GM12891 (cell line): Measurements from ENCODE around the gene SBNO1.
"Not testable (repeated sequence)": the region's sequence is repeated elsewhere in the genome, so short reads cannot be mapped to it uniquely, and the experiment has no call there.

Source experiments
- DNase-seq: peaks from one replicate; pipeline ENCODE4 v3.0.0; 2011; ENCODE audit warnings: low spot score; ENCODE audit not compliant: insufficient read length
- FAIRE-seq: peaks from 2 replicates; lab custom pipeline; 2011; peaks lifted over from hg19 to GRCh38; lab: Jason Lieb, UNC
- PAX5 ChIP-seq: IDR thresholded peaks from 2 replicates; pipeline ENCODE4 v1.6.1; 2011; ENCODE audit warnings: low read length, moderate library complexity, mild to moderate bottlenecking; ENCODE audit not compliant: insufficient read depth, severe bottlenecking
- POLR2A ChIP-seq: IDR thresholded peaks from 2 replicates; pipeline ENCODE4 v1.6.1; 2011; ENCODE audit warnings: low read depth, low read length, control low read depth
- POLR2AphosphoS5 ChIP-seq: IDR thresholded peaks from 2 replicates; pipeline ENCODE4 v1.6.1; 2011; ENCODE audit warnings: low read depth, low read length, control low read depth
- POU2F2 ChIP-seq: IDR thresholded peaks from 2 replicates; pipeline ENCODE4 v1.6.1; 2011; ENCODE audit warnings: low read depth, mild to moderate bottlenecking, control low read depth, low read length, moderate library complexity
- SPI1 ChIP-seq: IDR thresholded peaks from 2 replicates; pipeline ENCODE4 v1.6.1; 2011; ENCODE audit warnings: low read depth, low read length, control low read depth
- TAF1 ChIP-seq: IDR thresholded peaks from 2 replicates; pipeline ENCODE4 v1.6.1; 2011; ENCODE audit warnings: low read depth, low read length, control low read depth

The SBNO1 gene

DNA sequence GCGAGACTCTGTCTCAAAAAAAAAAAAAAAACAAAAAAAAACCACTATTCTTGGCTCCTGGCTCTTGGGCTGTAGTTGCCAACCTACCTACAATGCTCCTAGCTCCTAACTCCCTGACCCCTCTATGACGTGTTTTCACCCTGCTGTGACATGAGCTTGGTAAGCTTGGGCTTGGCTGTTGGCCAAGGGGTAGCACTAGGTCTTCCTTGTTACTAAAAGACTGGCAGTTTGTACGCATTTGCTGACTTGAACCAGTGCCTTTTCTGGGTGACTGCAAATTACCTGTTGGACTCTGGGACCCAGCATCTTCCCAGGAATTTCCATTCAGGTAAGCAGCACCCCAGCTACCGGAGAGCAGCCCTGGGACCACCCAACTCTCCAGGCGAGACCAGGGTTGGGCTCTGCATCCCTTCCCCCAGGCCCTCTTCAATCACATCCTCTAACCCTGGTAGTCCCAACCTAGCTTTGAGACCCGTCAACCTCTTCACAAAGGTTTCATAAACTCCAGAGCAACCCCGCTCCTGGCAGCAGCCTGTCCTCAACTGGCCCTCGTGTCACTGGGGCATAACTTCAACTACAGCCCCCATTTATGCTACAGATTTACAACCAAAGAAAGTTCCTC lies 101.3 kb downstream of the SBNO1 start:
- DNase-seq, result no peak
- TF ChIP-seq POU2F2 (no peak), POLR2A (no peak), POLR2AphosphoS5 (no peak), TAF1 (no peak), SPI1 (no peak), PAX5 (no peak)
- FAIRE-seq, result no peak

DNA sequence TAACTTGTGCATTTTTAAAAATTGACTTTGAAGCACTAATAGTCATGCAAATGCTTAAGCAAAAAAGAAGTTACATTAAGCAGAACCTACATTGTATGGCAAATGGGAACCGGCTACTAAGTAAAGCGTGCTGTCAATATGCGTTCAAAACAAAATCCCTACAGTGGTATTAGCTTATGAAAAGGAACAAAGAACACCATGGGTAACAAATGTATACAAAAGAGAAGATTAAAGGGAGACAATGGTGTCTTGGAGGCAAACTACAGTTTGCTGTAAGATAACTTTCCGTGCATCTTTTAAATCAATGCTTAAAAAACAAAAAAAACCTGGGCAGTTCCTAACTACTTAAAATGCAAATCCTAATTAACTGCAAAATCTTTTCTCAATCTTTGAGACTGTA lies 103.5 kb downstream of the SBNO1 start:
- no peak for DNase-seq
- TF ChIP-seq SPI1 (no peak), TAF1 (no peak), POU2F2 (no peak), POLR2AphosphoS5 (no peak), POLR2A (no peak), PAX5 (no peak)
- no peak for FAIRE-seq

DNA sequence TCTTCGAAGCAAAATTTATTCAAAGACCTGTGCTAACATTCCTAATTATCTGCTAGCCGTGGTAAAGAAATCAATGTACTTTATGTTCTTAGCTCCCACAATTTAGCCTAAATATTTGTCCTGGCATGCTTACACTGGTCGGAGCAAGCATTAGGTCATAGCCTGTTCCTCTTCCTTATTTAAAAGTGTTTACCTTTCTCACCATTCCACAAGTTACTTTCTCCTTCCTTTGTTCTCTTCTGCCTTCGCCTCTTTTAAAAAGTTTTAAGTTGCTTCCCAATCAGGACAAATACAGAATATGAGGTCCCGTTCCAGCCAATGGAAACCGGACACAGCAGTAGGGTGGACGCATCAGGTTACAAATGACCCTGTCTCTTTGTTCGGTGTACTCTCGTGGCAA lies 104.6 kb downstream of the SBNO1 start:
- no peak for FAIRE-seq
- TF ChIP-seq POLR2A, result no peak
- TF ChIP-seq POU2F2, result no peak
- no peak for TF ChIP-seq PAX5

DNA sequence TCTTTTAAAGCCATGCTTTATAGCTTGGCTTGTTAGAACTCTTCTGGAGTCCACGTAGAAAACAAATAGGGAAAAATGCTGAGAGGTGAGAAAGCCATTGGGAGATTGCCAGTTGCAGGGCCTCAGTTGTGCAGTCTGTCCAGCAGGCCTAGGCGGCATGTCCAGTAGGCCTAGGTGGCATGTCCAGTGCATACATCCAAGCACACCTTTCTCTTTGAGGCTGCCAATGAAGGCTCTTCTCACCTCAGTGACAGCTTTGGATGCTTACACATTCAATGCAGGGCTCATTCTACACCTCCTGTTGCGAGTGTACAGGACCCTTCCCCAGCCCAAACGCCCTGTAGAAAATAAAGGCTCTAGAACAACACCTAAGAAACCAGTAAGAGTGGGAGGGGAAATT lies 106.1 kb downstream of the SBNO1 start:
- no peak for DNase-seq
- TF ChIP-seq POU2F2, result no peak
- TF ChIP-seq SPI1, result no peak
- FAIRE-seq, result no peak

More for the DNA sequence above, 104.6 kb downstream of the SBNO1 start:
- no peak for DNase-seq

DNA sequence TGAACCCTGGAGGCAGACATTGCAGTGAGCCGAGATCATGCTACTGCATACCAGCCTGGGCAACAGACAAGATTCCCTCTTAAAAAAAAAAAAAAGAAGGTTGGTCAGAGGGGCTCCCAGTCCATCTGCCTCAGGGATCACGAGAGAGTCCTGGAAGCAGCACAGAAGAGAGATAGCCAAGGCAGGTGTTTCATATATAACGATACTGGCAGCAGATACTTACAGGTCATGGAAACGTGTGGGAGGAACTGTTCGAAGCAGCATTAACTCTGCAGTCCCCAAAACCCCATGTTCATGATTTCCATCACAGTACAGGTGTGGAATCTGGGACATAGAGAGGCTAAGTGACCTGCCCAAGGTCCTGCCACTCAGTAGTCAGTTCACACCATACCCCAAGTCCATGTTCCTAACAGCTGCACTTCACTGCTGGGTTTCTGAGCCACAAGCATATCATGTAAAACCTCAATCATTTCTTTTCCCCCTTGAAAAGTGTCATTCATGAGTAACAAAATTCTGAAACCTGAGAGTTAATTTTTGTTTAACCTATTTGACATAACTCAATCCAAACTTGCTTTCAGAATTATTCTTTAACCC lies 109.7 kb downstream of the SBNO1 start:
- no peak for DNase-seq
- TF ChIP-seq POLR2AphosphoS5, result no peak
- no peak for TF ChIP-seq POU2F2
- TF ChIP-seq POLR2A, result no peak
- TF ChIP-seq SPI1, result no peak
- no peak for TF ChIP-seq TAF1
- TF ChIP-seq PAX5, result no peak
- no peak for FAIRE-seq

DNA sequence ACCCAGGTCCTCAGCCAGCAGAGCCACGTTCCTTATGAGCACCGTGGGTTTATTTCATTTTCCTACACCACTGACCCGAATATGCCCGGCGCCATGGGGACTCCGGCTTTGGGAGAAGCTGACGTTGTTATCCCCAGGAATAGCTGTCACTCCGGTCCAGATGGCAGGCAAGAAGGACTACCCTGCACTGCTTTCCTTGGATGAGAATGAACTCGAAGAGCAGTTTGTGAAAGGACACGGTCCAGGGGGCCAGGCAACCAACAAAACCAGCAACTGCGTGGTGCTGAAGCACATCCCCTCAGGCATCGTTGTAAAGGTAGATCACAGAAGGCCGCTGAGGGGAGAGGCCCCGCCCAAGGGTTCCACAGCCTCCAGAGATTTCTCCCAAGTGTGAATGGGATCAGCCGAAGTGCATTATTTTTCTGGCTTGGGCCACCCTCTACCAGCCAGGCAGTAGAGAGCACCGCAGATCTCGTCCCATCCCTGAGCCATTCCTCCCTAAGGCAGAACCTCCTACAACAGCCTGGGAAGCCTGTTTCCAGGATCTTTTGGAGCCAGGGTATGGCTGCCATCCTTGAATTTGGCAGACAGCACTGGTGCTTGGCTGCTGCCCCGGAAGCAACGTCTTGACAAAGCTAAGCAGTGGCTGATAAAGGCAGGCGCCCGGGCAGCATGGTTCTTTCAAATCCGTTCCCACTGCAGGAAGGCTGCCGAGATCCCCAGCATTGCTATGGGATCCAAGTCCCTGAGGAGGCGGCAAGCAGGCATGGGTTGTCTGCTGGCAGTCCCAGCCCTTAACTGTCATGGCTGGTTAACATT lies 110.8 kb downstream of the SBNO1 start:
- TF ChIP-seq POLR2A (no peak), TAF1 (no peak), PAX5 (no peak), SPI1 (no peak), POLR2AphosphoS5 (no peak)
- DNase-seq (no peak), FAIRE-seq (no peak)

DNA sequence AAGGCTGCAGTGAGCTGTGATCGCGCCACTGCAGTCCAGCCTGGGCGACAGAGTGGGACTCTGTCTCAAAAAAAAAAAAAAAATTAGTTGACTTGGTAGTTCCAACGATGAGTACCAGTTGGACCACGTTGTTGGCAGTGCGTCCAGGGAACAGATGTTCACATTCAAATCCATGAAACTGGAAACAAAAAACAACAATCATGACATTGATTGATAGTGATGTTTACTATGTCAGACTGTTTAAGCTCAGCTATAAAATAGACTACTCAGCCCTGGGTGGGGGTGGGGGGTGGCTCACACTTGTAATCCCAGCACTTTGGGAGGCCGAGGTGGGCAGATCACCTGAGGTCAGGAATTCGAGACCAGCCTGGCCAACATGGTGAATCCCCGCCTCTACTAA lies 112.3 kb downstream of the SBNO1 start:
- not testable (repeated sequence) for FAIRE-seq, DNase-seq

DNA sequence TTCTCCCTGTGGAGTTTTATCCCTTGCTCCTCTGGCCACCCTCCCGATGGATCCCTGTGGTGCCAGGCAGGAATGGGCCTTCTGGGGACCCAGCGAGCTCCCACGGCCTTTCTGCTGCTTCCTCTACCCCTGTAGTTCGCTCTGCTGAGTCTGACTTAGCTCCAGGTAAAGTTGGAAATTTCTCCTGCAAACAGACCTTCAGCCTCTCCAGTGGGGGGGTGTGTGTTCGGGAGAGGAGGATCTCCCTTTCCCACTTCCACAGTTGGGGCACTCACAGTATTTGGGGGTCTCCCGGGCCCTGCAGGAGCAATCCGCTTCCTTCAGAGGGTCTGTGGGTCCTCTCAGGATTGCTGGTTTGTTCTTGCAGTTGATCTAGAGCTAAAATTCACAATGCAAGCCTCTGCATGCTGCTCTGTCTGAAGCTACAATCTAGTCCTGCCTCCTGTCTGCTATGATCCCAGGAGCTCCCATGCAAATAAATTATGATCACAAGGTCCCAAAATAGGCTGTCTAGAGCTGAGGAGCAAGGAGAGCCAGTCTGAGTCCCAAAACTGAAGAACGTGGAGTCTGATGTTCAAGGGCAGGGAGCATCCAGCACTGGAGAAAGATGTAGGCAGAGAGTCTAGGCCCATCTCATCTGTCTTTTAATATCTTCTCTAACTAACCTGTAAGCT lies 113.1 kb downstream of the SBNO1 start:
- TF ChIP-seq TAF1 (no peak), POU2F2 (no peak), POLR2A (no peak), PAX5 (no peak), SPI1 (no peak), POLR2AphosphoS5 (no peak)
- DNase-seq (no peak), FAIRE-seq (no peak)

DNA sequence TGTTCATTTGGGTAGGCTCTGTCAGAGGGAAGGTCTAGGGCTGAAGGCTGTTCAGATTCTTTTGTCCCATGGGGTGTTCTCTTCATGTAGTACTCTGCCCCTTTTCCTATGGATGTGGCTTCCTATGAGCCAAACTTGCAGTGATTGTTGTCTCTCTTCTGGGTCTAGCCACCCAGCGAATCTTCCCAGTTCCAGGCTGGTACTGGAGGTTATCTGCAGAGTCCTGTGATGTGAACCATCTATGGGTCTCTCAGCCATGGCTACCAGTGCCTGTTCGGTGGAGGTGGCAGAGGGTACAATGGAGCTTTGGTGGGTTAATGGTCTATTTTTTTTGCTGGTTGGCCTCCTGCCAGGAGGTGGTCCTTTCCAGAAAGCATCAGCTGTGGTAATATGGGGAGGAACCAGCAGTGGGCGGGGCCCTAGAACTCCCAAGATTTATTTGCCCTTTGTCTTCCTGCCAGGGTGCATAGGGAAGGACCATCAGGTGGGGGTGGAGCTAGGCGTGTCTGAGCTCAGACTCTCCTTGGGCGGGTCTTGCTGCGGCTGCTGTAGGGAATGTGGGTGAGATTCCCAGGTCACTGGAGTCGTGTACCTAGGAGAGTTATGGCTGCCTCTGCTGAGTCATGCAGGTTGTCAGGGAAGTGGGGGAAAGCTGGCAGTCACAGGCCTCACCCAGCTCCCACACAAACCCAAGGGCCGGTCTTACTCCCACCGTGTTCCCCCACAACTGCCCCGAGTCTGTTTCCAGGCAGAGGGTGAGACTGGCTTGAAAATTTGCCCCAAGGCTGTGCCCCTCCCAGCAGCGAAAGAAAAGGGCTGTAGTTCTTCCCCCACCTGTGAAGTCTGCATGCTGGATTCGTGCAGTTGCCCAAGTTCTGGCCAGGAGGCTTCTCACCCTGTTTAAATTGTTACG lies 113.9 kb downstream of the SBNO1 start:
- FAIRE-seq (no peak), DNase-seq (no peak)
- no peak for TF ChIP-seq POLR2A
- TF ChIP-seq SPI1, result no peak
- TF ChIP-seq TAF1, result no peak
- no peak for TF ChIP-seq POLR2AphosphoS5
- TF ChIP-seq PAX5, result no peak
- no peak for TF ChIP-seq POU2F2

DNA sequence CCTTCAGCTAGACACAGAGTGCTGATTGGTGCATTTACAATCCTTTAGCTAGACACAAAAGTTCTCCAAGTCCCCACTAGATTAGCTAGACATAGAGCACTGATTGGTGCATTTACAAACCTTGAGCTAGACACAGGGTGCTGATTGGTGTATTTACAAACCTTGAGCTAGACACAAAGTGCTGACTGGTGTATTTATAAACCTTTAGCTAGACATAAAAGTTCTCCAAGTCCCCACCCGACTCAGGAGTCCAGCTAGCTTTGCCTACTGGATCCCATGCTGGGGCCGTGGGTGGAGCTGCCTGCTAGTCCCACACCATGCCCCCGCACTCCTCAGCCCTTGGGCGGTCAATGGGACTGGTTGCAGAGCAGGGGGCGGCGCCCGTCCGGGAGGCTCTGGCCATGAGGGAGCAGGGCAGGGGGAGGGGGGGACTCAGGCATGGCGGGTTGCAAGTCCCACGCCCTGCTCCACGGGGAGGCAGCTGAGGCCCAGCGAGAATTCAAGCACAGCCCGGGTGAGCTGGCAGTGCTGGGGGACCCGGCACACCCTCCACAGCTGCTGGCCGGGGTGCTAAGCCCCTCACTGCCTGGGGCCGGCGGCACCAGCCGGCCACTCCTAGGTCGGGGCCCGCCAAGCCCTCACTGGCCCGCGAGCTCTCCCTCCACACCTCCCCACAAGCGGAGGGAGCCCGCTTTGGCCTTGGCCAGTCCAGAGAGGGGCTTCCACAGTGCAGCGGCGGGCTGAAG lies 115.5 kb downstream of the SBNO1 start:
- not testable (repeated sequence) for DNase-seq, FAIRE-seq

DNA sequence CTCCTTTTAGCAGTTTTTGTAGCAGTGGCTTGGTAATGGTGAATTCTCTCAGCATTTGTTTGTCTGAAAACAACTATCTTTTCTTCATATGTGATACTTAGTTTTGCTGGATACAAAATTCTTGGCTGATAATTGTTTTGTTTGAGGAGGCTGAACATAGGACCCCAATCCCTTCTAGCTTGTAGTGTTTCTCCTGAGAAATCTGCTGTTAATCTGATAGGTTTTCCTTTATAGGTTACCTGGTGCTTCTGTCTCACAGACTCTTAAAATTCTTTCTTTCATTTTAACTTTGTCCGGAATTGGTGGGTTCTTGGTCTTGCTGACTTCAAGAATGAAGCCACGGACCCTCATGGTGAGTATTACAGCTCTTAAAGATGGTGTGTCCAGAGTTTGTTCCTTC lies 116.5 kb downstream of the SBNO1 start:
- not testable (repeated sequence) for DNase-seq, FAIRE-seq
